AG20443 (cell line): ENCODE measurements around the gene ANKRD11.
A peak's percentile ranks its signal among the peaks of the same experiment; 100 is the strongest.

Source experiments
- DNase-seq: peaks from one replicate; pipeline ENCODE4 v3.0.0; 2012; ENCODE audit warnings: low spot score, mixed read lengths

Gene ANKRD11

DNA sequence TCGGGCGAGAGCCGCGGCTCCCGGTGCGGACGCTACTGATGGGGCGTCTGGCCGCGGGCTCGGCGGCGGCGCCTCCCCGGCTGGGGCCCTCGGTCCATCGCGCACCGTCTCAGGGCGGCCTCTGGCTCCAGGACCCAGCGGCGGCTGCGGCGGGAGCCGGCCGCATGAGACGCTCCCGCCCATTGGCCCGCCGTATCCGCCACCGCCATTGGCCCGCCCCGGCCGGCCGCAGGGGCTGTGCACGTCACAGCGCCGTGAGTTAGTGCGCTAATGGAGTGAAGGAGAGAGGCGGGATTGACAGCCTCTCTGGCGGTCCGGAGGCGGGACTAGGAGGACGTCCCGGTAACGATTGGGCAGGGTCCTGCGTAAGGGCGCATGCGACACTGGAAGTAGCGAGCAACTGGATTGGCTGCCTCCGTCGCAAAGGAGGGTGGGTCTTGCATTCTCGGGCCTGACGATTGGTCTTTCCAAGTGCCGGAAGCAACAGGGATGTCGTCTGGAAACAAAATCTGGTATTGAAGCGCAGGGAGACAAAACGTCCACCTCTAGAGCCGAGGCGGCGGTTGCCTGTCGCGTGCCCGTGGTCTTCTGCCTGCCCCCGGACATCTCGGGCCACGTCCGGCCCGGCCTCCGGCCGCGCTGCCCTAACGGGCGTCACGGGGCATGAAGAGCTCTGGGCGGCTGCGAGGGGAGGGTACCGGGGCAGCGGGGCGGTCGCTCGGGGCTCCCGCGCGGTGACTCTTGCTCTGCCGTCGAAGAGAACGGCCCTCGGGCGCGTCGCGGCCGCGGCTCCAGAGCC is at the start of gene ANKRD11:
TSS of gene ANKRD11 (minus strand) at position 123 of the 799 bp plus-strand sequence. CDS start 173,542 bp downstream, outside the sequence.
- DNase-seq: peak; percentile 99

GRCh38 chr16:89538286-89538685 is 47.9 kb upstream of the ANKRD11 start:
- DNase-seq: no peak

- no peak for DNase-seq
These were observed 47.2 kb upstream of the ANKRD11 start for GRCh38 chr16:89537549-89537925.

- DNase-seq: no peak
These were observed 46.7 kb upstream of the ANKRD11 start for GRCh38 chr16:89536886-89537548.

DNA sequence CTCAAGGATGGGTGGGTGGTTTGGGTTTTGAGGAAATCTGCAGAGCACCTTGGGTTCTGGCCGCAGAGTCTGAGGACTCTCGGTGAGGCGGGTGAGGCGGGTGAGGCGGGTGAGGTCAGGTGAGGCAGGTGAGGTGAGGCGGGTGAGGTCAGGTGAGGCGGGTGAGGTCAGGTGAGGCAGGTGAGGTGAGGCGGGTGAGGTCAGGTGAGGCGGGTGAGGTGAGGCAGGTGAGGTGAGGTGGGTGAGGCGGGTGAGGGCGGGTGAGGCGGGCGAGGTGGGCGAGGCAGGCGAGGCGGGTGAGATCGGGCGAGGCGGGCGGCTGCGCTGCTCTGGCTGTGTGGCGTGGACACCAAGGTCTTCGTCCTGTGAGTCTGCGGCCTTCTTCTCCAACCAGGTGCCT is 46.0 kb upstream of the ANKRD11 start:
- DNase-seq: no peak

DNA sequence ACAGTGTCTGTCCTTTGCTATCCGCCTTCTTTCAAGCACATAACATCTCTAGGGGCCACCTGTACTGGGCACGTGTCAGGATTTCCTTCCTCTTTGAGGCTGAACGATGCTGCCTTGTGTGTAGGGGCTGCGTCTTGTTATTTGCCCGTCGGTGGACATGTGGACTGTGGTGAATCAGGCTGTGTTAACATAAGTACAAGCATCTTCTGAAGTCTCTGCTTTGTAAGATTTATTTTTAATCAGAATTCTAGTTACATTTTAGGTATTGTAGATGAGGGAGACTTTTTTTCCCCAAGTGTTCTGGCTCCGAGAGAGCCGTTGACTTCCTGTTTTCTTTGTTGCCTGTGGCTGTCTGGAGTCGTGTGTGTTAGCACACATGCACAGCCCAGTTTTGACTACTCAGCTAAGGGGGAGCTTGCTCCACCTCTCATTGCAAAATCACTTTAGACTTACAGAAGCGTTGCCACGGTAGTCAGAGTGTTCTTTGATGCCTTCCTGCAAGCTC is 43.9 kb upstream of the ANKRD11 start:
- no peak for DNase-seq

DNA sequence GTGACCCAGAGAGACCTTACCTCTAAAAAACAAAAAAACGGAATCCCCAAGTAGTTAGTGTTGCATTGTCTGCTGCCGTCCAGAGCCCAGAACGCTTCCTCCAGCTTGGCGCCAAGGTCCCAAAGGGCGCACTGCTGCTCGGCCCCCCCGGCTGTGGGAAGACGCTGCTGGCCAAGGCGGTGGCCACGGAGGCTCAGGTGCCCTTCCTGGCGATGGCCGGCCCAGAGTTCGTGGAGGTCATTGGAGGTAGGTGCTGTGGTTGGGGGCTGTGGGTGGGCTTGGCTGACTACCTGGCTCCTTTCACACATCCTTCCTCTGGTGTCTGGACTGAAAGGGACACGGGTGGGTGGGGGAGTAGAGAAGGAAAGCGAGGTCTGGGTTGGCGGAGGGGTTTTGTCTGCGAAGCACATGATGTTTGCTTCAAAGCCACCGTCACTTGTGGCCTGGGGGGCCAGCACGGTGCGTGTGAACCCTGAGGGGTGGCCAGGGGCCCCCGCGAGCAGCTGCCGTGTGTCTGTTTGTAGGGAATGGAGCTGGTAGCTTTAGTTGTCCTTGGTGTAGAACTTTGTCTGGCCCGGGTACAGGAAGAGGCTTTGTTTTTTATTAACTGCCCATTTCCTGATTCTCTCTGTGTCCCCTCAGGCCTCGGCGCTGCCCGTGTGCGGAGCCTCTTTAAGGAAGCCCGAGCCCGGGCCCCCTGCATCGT is 41.6 kb upstream of the ANKRD11 start:
- DNase-seq: no peak

DNA sequence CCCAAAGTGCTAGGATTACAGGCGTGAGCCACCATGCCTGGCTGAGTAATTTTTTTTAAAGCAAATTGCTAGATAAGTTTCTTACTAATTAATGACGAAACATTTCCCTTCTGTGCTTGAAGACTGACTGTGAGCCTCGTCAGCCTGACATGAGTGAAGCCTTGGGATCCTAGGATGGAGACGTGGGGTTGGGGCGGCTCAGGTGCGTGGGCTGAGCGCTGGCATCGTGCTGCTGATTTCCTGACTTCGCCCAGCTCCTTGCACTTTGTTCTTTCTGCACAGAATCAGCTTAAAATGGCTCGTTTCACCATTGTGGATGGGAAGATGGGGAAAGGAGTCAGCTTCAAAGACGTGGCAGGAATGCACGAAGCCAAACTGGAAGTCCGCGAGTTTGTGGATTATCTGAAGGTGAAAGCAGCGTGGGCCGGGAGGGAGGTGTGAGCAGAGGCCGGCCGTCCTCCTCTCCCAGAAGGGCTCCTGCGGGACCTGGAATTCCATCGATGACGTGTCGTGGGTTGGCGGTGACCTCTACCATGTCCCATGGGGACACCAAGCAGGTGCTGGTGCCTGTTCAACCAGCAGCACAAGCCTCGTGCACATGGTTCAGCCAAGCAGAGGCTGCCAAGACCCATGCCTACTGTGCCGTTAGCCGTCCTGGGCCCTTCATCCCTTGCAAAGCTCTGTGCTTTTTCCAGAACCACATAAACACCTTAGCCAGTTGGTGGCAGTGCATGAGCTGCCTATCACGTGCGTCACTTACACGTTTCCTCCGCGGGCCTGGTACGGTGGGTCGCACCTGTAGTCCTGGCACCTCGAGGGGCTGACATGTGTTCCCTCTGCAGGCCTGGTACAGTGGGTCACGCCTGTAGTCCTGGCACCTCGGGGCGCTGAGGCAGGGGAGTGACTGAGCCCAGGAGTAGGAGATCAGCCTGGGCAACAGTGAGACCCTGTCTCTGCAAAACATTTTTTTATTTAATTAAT is 40.3 kb upstream of the ANKRD11 start:
- no peak for DNase-seq

- no peak for DNase-seq
These were observed 38.7 kb upstream of the ANKRD11 start for GRCh38 chr16:89529097-89529496.

- no peak for DNase-seq
These were observed 35.0 kb upstream of the ANKRD11 start for GRCh38 chr16:89525146-89525913.

GRCh38 chr16:89523680-89524344 is 33.5 kb upstream of the ANKRD11 start:
- DNase-seq: no peak

DNA sequence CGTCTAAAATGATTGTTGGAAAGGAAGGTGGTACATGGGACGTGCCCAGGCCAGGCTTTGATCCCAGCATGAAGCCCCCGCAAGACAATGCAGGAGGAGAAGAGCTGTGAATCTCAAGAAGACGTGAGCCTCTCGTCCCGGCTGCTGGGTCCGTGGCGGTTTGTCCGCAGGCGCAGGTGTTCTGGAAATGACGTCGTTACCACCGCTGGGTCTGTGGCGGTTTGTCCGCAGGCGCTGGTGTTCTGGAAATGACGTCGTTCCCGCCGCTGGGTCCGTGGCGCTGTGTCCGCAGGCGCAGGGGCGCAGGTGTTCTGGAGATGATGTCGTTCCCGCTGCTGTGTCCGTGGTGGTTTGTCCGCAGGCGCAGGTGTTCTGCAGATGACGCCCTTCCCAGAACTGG is 31.9 kb upstream of the ANKRD11 start:
- no peak for DNase-seq

- DNase-seq: no peak
These were observed 29.5 kb upstream of the ANKRD11 start for GRCh38 chr16:89519881-89520280.

DNA sequence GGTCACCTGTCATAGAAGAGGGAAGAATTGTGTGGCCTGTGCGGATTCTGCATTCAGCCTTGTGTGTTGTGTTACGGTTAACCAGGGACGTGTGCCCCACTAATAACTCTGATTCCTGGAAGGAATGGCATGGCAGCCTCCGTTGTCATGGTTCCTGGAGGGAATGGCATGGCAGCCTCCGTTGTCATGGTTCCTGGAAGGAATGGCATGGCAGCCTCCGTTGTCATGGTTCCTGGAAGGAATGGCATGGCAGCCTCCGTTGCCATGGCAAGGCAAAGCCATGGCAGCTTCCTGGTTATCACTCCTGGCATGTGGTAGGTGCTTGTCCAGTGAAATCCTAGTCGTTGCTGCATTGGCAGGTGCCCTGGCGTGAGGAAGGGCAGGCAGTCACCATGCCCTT is 26.8 kb upstream of the ANKRD11 start:
- DNase-seq: no peak

DNA sequence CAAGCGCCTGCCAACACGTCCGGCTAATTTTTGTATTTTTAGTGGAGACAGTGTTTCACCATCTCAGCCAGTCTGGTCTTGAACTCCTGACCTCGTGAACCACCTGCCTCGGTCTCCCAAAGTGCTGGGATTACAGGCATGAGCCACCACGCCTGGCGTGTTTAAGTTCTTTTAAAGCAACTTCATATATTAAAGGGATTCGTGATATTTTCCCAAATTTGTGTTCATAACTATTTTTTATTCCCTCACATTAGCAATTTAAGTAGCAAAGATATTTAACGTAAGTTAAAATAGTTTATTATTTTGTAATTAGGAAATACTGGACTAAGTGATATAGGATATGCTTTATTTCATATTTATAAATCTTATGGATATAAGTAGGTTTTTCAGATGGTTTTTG is 22.1 kb upstream of the ANKRD11 start:
- no peak for DNase-seq

GRCh38 chr16:89511374-89511773 is 21.0 kb upstream of the ANKRD11 start:
- no peak for DNase-seq

GRCh38 chr16:89510526-89510925 is 20.2 kb upstream of the ANKRD11 start:
- no peak for DNase-seq

GRCh38 chr16:89507834-89508590 is 17.7 kb upstream of the ANKRD11 start, which contains the start of gene SPG7:
Gene SPG7 (plus strand): TSS chr16:89508403. CDS start chr16:89508418, 15 bp downstream.
- DNase-seq: peak; percentile 99

- DNase-seq: no peak
These were observed 17.0 kb upstream of the ANKRD11 start for GRCh38 chr16:89507214-89507833.
